ENCODE measurements around the gene SLC16A3.
A peak's percentile ranks its signal among the peaks of the same experiment; 100 is the strongest.

DNA sequence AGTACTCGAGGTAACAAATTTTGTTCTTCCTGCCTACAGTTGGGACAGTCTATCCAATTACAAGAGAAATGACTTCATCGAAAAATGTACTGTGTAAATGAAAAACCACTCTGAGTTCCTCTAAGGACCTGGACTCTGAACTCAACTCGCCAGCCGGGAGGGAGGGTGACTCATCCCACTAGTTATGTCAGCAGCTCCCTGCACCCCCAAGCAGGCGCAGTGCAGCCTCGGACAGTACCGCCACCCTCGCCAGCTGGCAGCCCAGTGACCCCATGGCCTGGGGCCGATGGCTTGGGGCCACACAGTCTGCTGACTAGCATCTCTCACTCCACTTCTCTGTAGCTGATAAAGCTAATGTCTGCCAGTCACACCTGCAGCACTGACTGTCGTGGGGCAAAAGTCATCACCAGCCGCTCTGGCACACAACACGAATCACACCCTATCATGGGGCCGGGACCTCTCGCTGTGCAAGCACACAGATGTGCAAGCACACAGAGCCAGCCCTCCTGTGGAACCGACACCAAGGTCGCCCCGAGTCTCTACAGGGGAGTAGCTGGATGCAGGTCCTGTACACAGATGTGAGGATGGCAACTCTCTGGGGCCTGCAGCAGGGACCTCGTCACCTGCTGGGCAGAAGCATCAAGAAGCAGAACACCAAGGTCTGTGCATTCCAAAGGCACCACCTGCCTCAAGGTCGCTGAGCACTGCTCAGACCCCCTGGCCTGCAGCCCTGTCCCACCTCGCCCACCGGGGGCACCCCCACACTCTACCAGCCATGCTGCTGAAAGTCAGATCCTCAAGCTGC lies 38.9 kb downstream of the SLC16A3 start:
- TF ChIP-seq ZNF76 (tag by site-specific recombination; IDR thresholded peaks at IDR 0.05; ENCODE audit: borderline replicate concordance, low read depth) (no peak), ATF2 (tag by site-specific recombination; IDR thresholded peaks at IDR 0.05; ENCODE audit: low read depth) (peak; percentile 75), REPIN1 (tag by site-specific recombination; IDR thresholded peaks at IDR 0.05; ENCODE audit: low read depth) (no peak), ZNF23 (tag by site-specific recombination; IDR thresholded peaks at IDR 0.05; ENCODE audit: borderline replicate concordance) (no peak), ZNF585B (tag by site-specific recombination; IDR thresholded peaks at IDR 0.05) (no peak), ZNF354C (tag by site-specific recombination; IDR thresholded peaks at IDR 0.05; ENCODE audit: borderline replicate concordance, low read depth) (no peak), ZBTB8A (tag by site-specific recombination; IDR thresholded peaks at IDR 0.05) (no peak), ZBTB7A (tag by site-specific recombination; IDR thresholded peaks at IDR 0.05; ENCODE audit: low read depth) (no peak), SP2 (tag by site-specific recombination; IDR thresholded peaks at IDR 0.05) (peak; percentile 29; the same call in 1 of the 2 replicates)
- TF ChIP-seq, protein P1, sequence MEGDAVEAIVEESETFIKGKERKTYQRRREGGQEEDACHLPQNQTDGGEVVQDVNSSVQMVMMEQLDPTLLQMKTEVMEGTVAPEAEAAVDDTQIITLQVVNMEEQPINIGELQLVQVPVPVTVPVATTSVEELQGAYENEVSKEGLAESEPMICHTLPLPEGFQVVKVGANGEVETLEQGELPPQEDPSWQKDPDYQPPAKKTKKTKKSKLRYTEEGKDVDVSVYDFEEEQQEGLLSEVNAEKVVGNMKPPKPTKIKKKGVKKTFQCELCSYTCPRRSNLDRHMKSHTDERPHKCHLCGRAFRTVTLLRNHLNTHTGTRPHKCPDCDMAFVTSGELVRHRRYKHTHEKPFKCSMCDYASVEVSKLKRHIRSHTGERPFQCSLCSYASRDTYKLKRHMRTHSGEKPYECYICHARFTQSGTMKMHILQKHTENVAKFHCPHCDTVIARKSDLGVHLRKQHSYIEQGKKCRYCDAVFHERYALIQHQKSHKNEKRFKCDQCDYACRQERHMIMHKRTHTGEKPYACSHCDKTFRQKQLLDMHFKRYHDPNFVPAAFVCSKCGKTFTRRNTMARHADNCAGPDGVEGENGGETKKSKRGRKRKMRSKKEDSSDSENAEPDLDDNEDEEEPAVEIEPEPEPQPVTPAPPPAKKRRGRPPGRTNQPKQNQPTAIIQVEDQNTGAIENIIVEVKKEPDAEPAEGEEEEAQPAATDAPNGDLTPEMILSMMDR (tag by site-specific recombination; IDR thresholded peaks at IDR 0.05) = peak; percentile 51; the same call in 1 of the 2 replicates
- TF ChIP-seq, protein P2, sequence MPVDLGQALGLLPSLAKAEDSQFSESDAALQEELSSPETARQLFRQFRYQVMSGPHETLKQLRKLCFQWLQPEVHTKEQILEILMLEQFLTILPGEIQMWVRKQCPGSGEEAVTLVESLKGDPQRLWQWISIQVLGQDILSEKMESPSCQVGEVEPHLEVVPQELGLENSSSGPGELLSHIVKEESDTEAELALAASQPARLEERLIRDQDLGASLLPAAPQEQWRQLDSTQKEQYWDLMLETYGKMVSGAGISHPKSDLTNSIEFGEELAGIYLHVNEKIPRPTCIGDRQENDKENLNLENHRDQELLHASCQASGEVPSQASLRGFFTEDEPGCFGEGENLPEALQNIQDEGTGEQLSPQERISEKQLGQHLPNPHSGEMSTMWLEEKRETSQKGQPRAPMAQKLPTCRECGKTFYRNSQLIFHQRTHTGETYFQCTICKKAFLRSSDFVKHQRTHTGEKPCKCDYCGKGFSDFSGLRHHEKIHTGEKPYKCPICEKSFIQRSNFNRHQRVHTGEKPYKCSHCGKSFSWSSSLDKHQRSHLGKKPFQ (tag by site-specific recombination; IDR thresholded peaks at IDR 0.05) = no peak

All from HEK293 (cell line).